Lower lobe of right lung (tissue), 2 donors: ENCODE results near the gene DUSP8. TPM values are rescaled to one million over a fixed set of nuclear protein-coding genes. Genes with fewer than 3 reads are reported as not detected.

ENCODE experiments used
- ATAC-seq, 2 donors: fragments of 200-7000 bp; cut with Tn5 transposase; one replicate each; pipeline ENCODE4 v1.9.1; 2020 to 2022; ENCODE audit warnings: mild to moderate bottlenecking in 2 of 2, moderate library complexity in 2 of 2
- DNase-seq: peaks from one replicate; pipeline ENCODE4 v3.0.0-alpha.2; 2020
- H3K27ac ChIP-seq: fragments of 200-600 bp; one replicate; pipeline ENCODE4 v1.8.0; 2022
- H3K27me3 ChIP-seq: fragments of 200-600 bp; one replicate; pipeline ENCODE4 v1.8.0; 2022; ENCODE audit warnings: low read depth
- H3K36me3 ChIP-seq: fragments of 200-600 bp; one replicate; pipeline ENCODE4 v1.8.0; 2022; ENCODE audit warnings: mild to moderate bottlenecking
- H3K4me1 ChIP-seq: fragments of 200-600 bp; one replicate; pipeline ENCODE4 v1.8.0; 2022
- H3K4me3 ChIP-seq: fragments of 200-600 bp; one replicate; pipeline ENCODE4 v1.8.0; 2022; ENCODE audit warnings: mild to moderate bottlenecking
- H3K9me3 ChIP-seq: fragments of 200-600 bp; one replicate; pipeline ENCODE4 v1.8.0; 2022
- intact Hi-C: fragments of 100-400 bp; cut with DNase I; formaldehyde crosslinking; loops from one replicate; pipeline ENCODE4 v1.11.0; 2022
- total RNA-seq: library from RNA; stranded (reverse); fragmentation: NEBNext Ultra II Directional; extraction: Animal tissue kit (Norgen Biotek cat#: 25700); gene quantifications from one replicate; pipeline ENCODE4 v1.2.1, GENCODE V29; 2021
- TF ChIP-seq, protein P1 (sequence below): fragments of 200-600 bp; IDR thresholded peaks from one replicate; pipeline ENCODE4 v1.8.0; 2022; ENCODE audit warnings: antibody characterized with exemption, mild to moderate bottlenecking
- donor health status: DM: no; HTN: yes; CAD: no; lungs with severe emphysema.

DUSP8 gene
- total RNA-seq, 1 donor from 2014 or later, result 8.9 TPM

DNA sequence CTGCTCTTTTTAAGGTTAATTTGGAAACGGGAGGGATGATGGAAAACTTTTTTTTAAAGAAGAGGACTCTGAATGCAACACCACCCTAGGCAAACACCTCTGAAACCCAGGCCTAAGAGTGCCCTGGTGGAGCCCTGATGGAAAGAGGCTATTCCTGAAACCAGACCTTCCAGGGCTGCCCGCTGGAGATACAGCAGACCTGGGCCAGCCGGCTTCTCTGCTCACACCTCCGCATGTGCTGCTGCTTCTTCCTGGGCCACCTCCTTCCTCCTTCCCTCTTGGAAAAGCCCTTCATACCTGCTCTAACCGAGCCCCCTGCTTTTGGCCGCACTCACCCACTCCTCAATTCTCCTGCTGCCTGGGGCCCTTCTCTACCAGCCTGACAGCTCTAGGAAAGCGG lies 37.9 kb downstream of the DUSP8 start:
- Histone ChIP-seq H3K36me3 (peaks cover 42% of the 10 kb centered on the region), H3K27me3 (no peaks in the 10 kb centered on the region), H3K4me3 (no peak overlapping the region), H3K27ac (no peak overlapping the region), H3K4me1 (peaks cover 70% of the 10 kb centered on the region), H3K9me3 (no peaks in the 10 kb centered on the region)
- no peak for ATAC-seq
- TF ChIP-seq, protein P1, sequence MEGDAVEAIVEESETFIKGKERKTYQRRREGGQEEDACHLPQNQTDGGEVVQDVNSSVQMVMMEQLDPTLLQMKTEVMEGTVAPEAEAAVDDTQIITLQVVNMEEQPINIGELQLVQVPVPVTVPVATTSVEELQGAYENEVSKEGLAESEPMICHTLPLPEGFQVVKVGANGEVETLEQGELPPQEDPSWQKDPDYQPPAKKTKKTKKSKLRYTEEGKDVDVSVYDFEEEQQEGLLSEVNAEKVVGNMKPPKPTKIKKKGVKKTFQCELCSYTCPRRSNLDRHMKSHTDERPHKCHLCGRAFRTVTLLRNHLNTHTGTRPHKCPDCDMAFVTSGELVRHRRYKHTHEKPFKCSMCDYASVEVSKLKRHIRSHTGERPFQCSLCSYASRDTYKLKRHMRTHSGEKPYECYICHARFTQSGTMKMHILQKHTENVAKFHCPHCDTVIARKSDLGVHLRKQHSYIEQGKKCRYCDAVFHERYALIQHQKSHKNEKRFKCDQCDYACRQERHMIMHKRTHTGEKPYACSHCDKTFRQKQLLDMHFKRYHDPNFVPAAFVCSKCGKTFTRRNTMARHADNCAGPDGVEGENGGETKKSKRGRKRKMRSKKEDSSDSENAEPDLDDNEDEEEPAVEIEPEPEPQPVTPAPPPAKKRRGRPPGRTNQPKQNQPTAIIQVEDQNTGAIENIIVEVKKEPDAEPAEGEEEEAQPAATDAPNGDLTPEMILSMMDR, result no peak
- intact Hi-C loops, result no loop called here
- DNase-seq, result no peak

DNA sequence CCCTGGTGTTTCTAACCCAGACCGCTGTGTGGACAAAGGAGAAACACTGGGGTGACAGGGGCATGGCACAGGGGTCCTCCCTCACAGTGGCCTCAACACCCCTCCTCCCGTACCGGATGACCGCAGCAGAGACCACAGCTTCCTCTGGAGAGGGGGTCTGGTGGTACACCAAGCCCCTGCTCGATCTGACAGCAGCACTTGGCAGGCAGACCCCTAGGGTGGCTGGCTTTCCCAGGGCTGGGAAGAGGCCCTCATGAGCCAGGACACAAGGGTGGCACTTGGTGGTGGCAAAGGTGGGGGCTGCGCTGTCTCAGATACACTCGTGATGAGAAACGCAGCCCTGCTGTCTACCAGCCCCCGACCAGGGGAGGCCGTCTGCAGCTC lies 38.7 kb downstream of the DUSP8 start:
- peak overlapping the region; percentile 72 for H3K27ac ChIP-seq
- TF ChIP-seq, protein P1, result no peak
- H3K9me3 ChIP-seq, result no peaks in the 10 kb centered on the region
- H3K4me1 ChIP-seq, result peaks cover 76% of the 10 kb centered on the region
- DNase-seq, result no peak
- ATAC-seq, result no peak
- H3K36me3 ChIP-seq, result peaks cover 42% of the 10 kb centered on the region
- no peaks in the 10 kb centered on the region for H3K27me3 ChIP-seq
- H3K4me3 ChIP-seq, result no peak overlapping the region
- intact Hi-C loops, result no loop called here

DNA sequence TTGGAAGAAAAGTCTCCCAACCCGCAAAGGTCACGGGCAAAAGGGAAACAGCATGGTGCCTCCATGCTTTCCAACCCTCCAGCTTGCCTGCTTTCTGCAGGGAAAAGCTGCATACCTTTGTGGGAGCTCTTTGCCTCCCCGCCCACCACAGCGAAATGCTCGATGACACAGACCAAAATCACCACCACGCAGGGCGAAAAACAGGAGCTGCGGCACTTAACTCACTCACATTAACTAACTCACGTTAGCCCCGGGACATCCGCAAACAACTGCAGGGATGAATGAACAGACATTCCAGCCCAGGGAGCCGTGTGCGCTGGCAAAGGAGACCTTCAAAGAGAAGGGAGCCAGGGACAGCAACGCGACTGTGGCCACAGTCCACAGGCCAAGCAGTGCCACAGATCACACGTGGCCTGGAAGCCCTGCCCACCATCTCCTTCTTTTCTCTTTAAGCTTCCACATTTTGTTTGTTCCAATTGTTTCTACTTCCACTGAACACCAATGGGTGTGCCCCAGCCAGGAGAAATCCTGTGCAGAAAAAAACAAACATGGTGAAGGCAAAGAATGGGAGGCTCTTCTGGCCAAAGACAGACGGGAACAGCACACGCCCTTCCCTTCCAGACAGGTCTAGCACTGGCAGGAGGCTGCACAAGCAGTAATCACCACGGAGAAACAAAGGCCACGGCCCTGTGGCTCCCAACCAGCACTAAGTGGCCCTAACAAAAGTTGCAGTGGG lies 39.3 kb downstream of the DUSP8 start:
- DNase-seq (no peak), ATAC-seq (peak; percentile 11 to 23)
- H3K4me3 ChIP-seq, result no peak overlapping the region
- peaks cover 42% of the 10 kb centered on the region for H3K36me3 ChIP-seq
- H3K27me3 ChIP-seq, result no peaks in the 10 kb centered on the region
- no peaks in the 10 kb centered on the region for H3K9me3 ChIP-seq
- intact Hi-C loops, result no loop called here
- TF ChIP-seq, protein P1, result no peak
- peaks cover 76% of the 10 kb centered on the region for H3K4me1 ChIP-seq
- no peak overlapping the region for H3K27ac ChIP-seq

DNA sequence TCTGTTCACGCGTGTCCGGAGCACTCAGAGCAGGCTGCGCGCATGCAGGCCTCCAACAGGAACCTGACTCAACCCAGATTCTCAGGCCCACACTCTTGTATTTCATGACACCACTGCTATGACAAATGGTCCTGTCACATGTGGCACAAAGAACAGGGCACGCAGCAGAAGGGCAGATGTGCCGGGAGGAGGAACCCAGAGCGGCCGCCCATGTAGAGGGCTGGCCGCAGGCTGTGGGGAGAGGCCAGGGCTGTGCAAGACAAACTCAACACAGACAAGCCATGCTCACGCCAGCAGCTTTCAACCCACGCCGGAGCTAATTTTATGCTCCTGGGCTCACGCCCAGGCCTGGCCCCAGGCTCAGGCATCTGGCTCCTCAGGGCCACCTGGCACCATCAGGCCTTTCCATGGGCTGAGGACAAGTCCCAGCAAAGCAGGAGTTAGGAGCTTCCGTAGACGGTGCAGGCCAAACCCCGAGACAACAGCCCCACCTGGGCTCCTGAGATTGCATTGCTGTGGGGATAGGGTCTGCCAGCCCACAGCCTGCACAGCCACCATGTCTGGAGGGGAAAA lies 40.0 kb downstream of the DUSP8 start:
- Histone ChIP-seq H3K36me3 (peaks cover 42% of the 10 kb centered on the region), H3K4me3 (no peak overlapping the region), H3K27ac (no peak overlapping the region), H3K27me3 (no peaks in the 10 kb centered on the region), H3K9me3 (no peaks in the 10 kb centered on the region), H3K4me1 (peaks cover 71% of the 10 kb centered on the region)
- DNase-seq, result no peak
- intact Hi-C loops, result no loop called here
- TF ChIP-seq, protein P1, result no peak
- ATAC-seq, result peak; percentile 36 to 48

DNA sequence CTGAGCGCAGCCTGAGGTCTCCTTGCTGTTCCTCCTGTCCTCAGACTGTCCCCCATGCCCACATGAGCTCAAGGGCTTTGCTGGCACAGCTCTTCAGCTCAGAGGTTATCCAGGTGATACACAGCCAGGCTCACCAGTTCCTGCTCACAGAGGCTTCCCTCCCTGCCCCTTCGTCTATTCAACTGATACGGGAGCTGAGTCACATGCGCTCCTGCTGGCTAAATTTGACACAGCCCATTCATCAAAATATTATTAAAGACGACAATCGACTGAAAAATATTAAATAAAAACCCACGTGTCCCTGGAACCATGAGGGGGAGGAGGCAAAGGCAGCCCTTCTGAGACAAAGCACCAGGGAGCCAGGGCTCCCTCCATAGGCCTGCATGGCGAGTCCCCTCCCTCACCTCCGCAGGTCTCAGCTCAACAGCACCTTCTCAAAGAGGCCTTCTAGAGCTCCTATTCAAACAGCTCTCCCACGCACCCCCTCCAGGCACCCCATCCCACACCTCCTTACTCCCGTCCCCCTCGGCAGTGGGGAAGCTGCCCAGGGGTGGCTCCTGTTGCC lies 40.5 kb downstream of the DUSP8 start:
- Histone ChIP-seq H3K27ac (no peak overlapping the region), H3K4me1 (peaks cover 65% of the 10 kb centered on the region)

More for the DNA sequence above, 40.5 kb downstream of the DUSP8 start:
- H3K9me3 ChIP-seq, result no peaks in the 10 kb centered on the region
- DNase-seq, result no peak
- H3K27me3 ChIP-seq, result no peaks in the 10 kb centered on the region
- intact Hi-C loops, result no loop called here
- no peak for ATAC-seq
- H3K36me3 ChIP-seq, result peaks cover 37% of the 10 kb centered on the region
- TF ChIP-seq, protein P1, result no peak
- H3K4me3 ChIP-seq, result no peak overlapping the region
